Ascending aorta (tissue), 2 donors: ENCODE data around the gene TCN2. TPM values are rescaled to one million over a fixed set of nuclear protein-coding genes. Genes with fewer than 3 reads are reported as not detected.
"Not testable (repeated sequence)": the region's sequence is repeated elsewhere in the genome, so short reads cannot be mapped to it uniquely, and the experiment has no call there.

Experiments
- DNase-seq, 2 donors: peaks; one replicate each; pipeline ENCODE4 v3.0.0-alpha.2; 2019; ENCODE audit warnings: low spot score in 2 of 2
- H3K27ac ChIP-seq, 2 donors: fragments of 200-600 bp; sonication (generic); one replicate each; pipeline ENCODE4 v1.5.1; 2016 to 2017; ENCODE audit warnings: mild to moderate bottlenecking in 1 of 2
- H3K27me3 ChIP-seq: fragments of 200-600 bp; sonication (generic); one replicate; pipeline ENCODE4 v1.5.1; 2017
- H3K36me3 ChIP-seq, 2 donors: fragments of 200-600 bp; sonication (generic); one replicate each; pipeline ENCODE4 v1.5.1; 2016
- H3K4me1 ChIP-seq, 2 donors: fragments of 200-600 bp; sonication (generic); one replicate each; pipeline ENCODE4 v1.5.1; 2016 to 2017; ENCODE audit warnings: mild to moderate bottlenecking in 1 of 2
- H3K4me3 ChIP-seq, 2 donors: fragments of 200-600 bp; sonication (generic); one replicate each; pipeline ENCODE4 v1.5.1; 2016 to 2017; ENCODE audit warnings: mild to moderate bottlenecking in 1 of 2
- H3K9me3 ChIP-seq, 2 donors: fragments of 200-600 bp; sonication (generic); one replicate each; pipeline ENCODE4 v1.5.1; 2016
- intact Hi-C: fragments of 100-400 bp; cut with DNase I; formaldehyde crosslinking; loops from one replicate; pipeline ENCODE4 v1.15.1; 2023
- total RNA-seq: library from RNA; depleted of rRNA; stranded (reverse); fragments of >200 nt; gene quantifications from one replicate; pipeline ENCODE4 v1.1.0, GENCODE V29; 2016
- TF ChIP-seq, protein P1 (sequence below), 3 experiments: fragments of 200-600 bp in 2 of 3; fragments of 450-650 bp in 1 of 3; sonication (generic) in 2 of 3; IDR thresholded peaks; one replicate each; pipeline ENCODE4 v1.5.1; 2016 to 2019; ENCODE audit warnings: antibody characterized with exemption in 3 of 3, mild to moderate bottlenecking in 1 of 3, moderate library complexity in 1 of 3

Gene TCN2
- total RNA-seq, 1 donor from 2014 or later: 56.8 TPM

- no peaks in the 10 kb centered on the region for H3K36me3 ChIP-seq
- TF ChIP-seq, protein P1, sequence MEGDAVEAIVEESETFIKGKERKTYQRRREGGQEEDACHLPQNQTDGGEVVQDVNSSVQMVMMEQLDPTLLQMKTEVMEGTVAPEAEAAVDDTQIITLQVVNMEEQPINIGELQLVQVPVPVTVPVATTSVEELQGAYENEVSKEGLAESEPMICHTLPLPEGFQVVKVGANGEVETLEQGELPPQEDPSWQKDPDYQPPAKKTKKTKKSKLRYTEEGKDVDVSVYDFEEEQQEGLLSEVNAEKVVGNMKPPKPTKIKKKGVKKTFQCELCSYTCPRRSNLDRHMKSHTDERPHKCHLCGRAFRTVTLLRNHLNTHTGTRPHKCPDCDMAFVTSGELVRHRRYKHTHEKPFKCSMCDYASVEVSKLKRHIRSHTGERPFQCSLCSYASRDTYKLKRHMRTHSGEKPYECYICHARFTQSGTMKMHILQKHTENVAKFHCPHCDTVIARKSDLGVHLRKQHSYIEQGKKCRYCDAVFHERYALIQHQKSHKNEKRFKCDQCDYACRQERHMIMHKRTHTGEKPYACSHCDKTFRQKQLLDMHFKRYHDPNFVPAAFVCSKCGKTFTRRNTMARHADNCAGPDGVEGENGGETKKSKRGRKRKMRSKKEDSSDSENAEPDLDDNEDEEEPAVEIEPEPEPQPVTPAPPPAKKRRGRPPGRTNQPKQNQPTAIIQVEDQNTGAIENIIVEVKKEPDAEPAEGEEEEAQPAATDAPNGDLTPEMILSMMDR (IDR thresholded peaks at IDR 0.05): no peak
- no peaks in the 10 kb centered on the region for H3K4me1 ChIP-seq
- DNase-seq: no peak
- H3K4me3 ChIP-seq: no peak overlapping the region
- H3K27ac ChIP-seq: no peak overlapping the region
- intact Hi-C loops: no loop called here
- no peaks in the 10 kb centered on the region for H3K27me3 ChIP-seq
- no peaks in the 10 kb centered on the region for H3K9me3 ChIP-seq
These were observed 68.5 kb downstream of the TCN2 start for GRCh38 chr22:30675436-30675835.

DNA sequence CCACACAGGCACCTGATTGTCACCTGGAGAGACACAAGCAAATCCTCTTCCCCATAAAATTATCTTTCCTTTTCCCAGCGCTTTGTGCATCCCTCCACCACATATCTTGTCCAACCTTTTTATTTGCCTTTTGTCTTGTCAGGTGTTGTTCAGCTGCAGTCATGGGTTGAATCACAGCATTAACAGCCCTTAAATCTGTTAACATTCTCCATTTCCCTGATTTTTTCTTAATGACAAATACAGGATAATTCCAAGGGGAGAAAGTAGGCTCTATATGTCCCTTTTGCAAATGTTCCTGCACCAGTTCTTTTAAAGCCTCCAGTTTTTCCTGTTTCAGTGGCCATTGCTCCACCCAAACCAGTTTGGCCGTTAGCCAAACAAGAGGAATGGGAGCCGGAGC, 69.6 kb downstream of the TCN2 start:
- H3K4me3 ChIP-seq, H3K4me1 ChIP-seq, H3K9me3 ChIP-seq, intact Hi-C loops, H3K27me3 ChIP-seq, H3K27ac ChIP-seq, DNase-seq, H3K36me3 ChIP-seq: not testable (repeated sequence)

Other genes with a start within 250 kb of the TCN2 start
- 6.7 TPM for gene RNF215, start 219.8 kb upstream of the TCN2 start, total RNA-seq
- gene SEC14L2, start 210.2 kb upstream of the TCN2 start, total RNA-seq: 3.0 TPM
- gene MTFP1, start 181.4 kb upstream of the TCN2 start, total RNA-seq: 4.5 TPM
- gene SEC14L3, start 135.2 kb upstream of the TCN2 start, total RNA-seq: not detected
- not detected for gene SEC14L4, start 101.5 kb upstream of the TCN2 start, total RNA-seq
- not detected for gene SEC14L6, start 60.4 kb upstream of the TCN2 start, total RNA-seq
- not detected for gene GAL3ST1, start 32.5 kb upstream of the TCN2 start, total RNA-seq
- gene PES1, start 15.3 kb upstream of the TCN2 start, total RNA-seq: 24.7 TPM
- gene SLC35E4, start 28.6 kb downstream of the TCN2 start, total RNA-seq: 38.1 TPM
- 0.21 TPM for gene DUSP18, start 60.7 kb downstream of the TCN2 start, total RNA-seq
- 0.53 TPM for gene OSBP2, start 87.7 kb downstream of the TCN2 start, total RNA-seq